Psoas muscle (tissue), 8 donors: Measurements from ENCODE around the gene AQP7. TPM values are rescaled to one million over a fixed set of nuclear protein-coding genes. Genes with fewer than 3 reads are reported as not detected.
A peak's percentile ranks its signal among the peaks of the same experiment; 100 is the strongest.
"Not testable (repeated sequence)": the region's sequence is repeated elsewhere in the genome, so short reads cannot be mapped to it uniquely, and the experiment has no call there.

Experiments
- ATAC-seq, 4 donors: fragments of 200-7000 bp; cut with Tn5 transposase; one replicate each; pipeline ENCODE4 v1.9.1; 2020; ENCODE audit warnings: moderate library complexity in 3 of 4, mild to moderate bottlenecking in 2 of 4
- DNase-seq, 2 donors: peaks; one replicate each; pipeline ENCODE4 v3.0.0-alpha.2; 2020
- H3K27ac ChIP-seq: fragments of 200-600 bp; one replicate; pipeline ENCODE4 v1.8.0; 2022
- H3K27me3 ChIP-seq, 3 donors: fragments of 200-600 bp in 1 of 3; one replicate each; pipeline versions ENCODE4 v1.6.1 to v1.8.0; 2013 to 2022; ENCODE audit warnings: low read length in 2 of 3, mild to moderate bottlenecking in 2 of 3, moderate library complexity in 1 of 3; ENCODE audit not compliant: insufficient read depth in 3 of 3
- H3K36me3 ChIP-seq, 2 donors: fragments of 200-600 bp in 1 of 2; one replicate each; pipeline versions ENCODE4 v1.6.1 to v1.8.0; 2013 to 2022; ENCODE audit warnings: low read depth in 1 of 2, mild to moderate bottlenecking in 1 of 2, moderate library complexity in 1 of 2; ENCODE audit not compliant: insufficient read depth in 1 of 2
- H3K4me1 ChIP-seq: fragments of 200-600 bp; one replicate; pipeline ENCODE4 v1.8.0; 2022
- H3K4me3 ChIP-seq: fragments of 200-600 bp; one replicate; pipeline ENCODE4 v1.8.0; 2022; ENCODE audit warnings: mild to moderate bottlenecking
- H3K9me3 ChIP-seq: fragments of 200-600 bp; one replicate; pipeline ENCODE4 v1.8.0; 2022
- WGBS, 3 donors: extraction: QIAGEN DNeasy Blood & Tissue Kit; methylation state at CpG; one replicate each; pipeline versions ENCODE4 v1.1.6 to v1.1.7; 2013; 5-methylcytosine and 5-hydroxymethylcytosine counted together
- intact Hi-C, 2 donors: fragments of 100-400 bp; cut with DNase I; formaldehyde crosslinking; loops; one replicate each; pipeline versions ENCODE4 v1.11.0 to v1.14.2; 2022
- polyA plus RNA-seq, 3 donors: library from polyadenylated mRNA; stranded (reverse); fragments of 200-250 nt; gene quantifications; one replicate each; pipeline ENCODE4 v1.2.3, GENCODE V29; 2013
- total RNA-seq, 4 donors: library from RNA; stranded (reverse); fragmentation: NEBNext Ultra II Directional in 2 of 4; extraction: Animal tissue kit (Norgen Biotek cat#: 25700) in 2 of 4; gene quantifications; one replicate each; pipeline versions ENCODE4 v1.2.1 to v1.2.4, GENCODE V29; 2021 to 2023
- TF ChIP-seq, protein P1 (sequence below): fragments of 200-600 bp; IDR thresholded peaks from one replicate; pipeline ENCODE4 v1.8.0; 2022; ENCODE audit warnings: antibody characterized with exemption
- donor health status: healthy with polysubstance abuse.
- donor health status: DM: no; HTN: no; CAD: no; lungs with moderate emphysema.
- donor health status: Bipolar disorder and iron deficiency.
- donor health status: healthy.
- donor health status: DM: yes; HTN: yes; CAD: no.
- donor health status: DM: no; HTN: no; CAD: no.
- donor health status: DM: no; HTN: no; CAD: no.
- donor health status: DM: yes; HTN: yes; CAD: no.

Gene AQP7
- total and polyA plus RNA-seq, 7 donors: 8.6 to 45.0 (median 10.8) TPM

DNA sequence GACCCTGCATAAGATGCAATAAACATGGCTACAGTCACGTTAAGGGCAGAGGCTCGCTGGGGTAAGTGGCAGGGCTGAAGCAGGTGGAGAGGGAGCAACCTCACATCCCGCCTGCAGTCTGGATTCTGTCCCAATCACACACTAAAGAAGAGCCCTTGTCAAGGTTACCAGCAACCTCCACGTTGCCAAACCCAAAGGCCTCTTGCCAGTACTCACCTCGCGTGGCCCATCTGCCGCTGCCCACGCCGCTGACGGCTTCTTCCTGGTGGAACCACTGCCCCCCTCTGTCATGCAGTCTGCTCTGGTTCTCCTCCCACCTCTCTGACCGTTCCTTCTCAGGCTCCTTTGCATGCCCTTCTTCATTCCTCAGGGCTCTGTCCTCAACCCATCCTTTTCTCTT lies 8.8 kb downstream of the AQP7 start:
- peak; percentile 34 to 61 for DNase-seq

DNA sequence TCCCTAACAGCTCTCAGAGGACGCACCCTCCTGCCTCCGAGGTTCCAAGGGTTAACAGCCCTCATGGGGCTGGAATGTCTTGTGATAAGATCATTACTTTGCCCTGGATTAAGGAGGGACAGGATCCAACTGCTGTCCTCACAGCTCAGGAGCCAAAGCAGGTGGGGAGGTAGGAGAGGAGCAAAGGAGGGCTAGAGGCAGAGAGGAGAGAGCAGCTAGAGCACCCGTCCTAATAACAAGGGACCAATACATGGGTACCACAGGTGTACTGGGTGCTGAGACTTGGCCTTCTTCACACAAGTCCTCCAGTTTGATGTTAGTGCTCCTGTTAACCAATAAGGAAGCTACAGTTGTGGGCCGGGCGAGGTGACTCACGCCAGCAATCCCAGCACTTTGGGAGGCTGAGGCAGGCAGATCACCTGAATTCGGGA lies 9.8 kb downstream of the AQP7 start:
- H3K36me3 ChIP-seq, intact Hi-C loops, H3K4me3 ChIP-seq, H3K9me3 ChIP-seq, H3K27me3 ChIP-seq: not testable (repeated sequence)
- ATAC-seq: peak in 2 of 4 donors; percentile 43 to 46
- DNase-seq: peak in 1 of 2 donors; percentile 12
- 44 to 63% (median 47%) methylated on average over 7 of the region's 7 CpGs for WGBS, 3 donors
- peaks cover 24% of the 10 kb centered on the region for H3K4me1 ChIP-seq
- H3K27ac ChIP-seq: peak overlapping the region; percentile 81

More for the DNA sequence above, 8.8 kb downstream of the AQP7 start:
- H3K9me3 ChIP-seq: no peaks in the 10 kb centered on the region
- ATAC-seq: no peak
- H3K4me1 ChIP-seq: peaks cover 24% of the 10 kb centered on the region
- H3K36me3 ChIP-seq: no peaks in the 10 kb centered on the region
- no peaks in the 10 kb centered on the region for H3K27me3 ChIP-seq
- peak overlapping the region; percentile 81 for H3K27ac ChIP-seq
- intact Hi-C loops: no loop called here
- 42 to 43% (median 42%) methylated on average over 10 to 11 of the region's 11 CpGs for WGBS, 3 donors
- H3K4me3 ChIP-seq: no peak overlapping the region
- TF ChIP-seq, protein P1, sequence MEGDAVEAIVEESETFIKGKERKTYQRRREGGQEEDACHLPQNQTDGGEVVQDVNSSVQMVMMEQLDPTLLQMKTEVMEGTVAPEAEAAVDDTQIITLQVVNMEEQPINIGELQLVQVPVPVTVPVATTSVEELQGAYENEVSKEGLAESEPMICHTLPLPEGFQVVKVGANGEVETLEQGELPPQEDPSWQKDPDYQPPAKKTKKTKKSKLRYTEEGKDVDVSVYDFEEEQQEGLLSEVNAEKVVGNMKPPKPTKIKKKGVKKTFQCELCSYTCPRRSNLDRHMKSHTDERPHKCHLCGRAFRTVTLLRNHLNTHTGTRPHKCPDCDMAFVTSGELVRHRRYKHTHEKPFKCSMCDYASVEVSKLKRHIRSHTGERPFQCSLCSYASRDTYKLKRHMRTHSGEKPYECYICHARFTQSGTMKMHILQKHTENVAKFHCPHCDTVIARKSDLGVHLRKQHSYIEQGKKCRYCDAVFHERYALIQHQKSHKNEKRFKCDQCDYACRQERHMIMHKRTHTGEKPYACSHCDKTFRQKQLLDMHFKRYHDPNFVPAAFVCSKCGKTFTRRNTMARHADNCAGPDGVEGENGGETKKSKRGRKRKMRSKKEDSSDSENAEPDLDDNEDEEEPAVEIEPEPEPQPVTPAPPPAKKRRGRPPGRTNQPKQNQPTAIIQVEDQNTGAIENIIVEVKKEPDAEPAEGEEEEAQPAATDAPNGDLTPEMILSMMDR: no peak

DNA sequence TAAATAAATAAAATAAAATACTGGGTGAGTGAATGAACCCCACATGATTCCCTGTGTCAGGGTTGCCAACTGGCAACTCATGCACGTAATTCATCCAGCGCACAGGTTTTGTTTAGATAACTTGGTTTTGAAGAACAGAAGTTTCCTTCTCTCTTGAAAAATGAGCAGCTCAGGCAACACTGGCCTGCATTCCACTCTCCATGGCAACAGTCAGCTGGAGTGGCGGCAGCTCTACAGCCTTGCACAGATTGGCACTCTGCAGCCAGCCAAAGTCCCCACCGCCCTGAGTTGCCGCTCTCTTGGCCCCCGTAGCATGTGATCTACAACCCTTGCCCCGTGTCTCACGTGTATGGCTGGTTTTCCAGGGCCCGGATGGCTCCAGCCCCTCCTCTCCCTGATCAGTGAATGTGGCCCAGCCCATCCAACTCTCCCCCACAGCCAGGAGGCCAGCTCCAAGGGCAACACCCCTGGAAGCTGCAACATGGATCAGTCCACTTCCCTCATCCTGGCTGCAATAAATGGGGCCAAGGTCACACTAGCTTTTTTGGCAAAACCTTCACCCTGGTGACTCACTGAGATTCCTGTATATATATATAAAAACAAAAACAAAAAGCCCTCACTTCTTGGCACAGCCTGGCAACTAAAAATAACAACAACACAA lies 11.1 kb downstream of the AQP7 start:
- peak in 1 of 4 donors; percentile 42 for ATAC-seq
- 1 to 11% (median 11%) methylated on average over 8 to 9 of the region's 9 CpGs for WGBS, 3 donors

DNA sequence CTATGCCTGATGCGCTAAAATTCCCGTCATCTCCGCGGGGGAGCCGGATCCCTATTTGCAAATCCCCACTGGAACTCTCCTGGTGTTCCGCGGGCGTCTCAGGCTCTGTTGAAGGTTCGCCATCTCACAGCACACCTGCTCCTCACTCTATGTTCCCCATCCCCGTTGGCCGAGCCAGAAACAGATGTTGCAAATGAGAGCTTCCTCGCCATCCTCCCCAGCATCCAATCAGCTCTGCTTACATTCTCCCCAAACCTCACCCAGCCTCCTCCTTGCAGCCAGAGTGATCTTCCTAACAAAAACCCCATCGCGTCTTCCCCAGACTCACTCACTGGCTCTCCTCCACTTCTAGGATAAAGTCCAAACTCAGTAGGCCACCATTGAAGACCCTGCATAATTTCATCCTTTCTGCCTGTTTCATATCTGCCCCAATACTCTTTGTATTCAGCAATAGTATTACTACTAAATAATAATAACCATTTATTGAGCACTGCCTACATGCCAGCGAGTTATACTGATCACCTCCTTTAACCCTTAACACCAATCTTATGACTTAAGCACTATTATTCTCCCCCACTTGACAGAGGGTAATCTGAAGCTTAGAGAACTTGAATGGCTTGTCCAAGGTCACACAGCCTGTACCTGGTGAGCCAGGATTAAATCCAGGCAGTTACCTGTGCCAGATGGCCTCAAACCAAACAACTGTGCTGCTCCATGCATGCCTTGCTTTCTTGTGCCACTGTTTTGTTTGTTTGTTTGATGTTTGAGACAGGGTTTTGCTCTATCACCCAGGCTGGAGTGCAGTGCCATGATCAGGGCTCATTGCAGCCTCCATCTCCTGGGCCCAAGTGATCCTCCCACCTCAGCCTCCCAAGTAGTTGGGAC lies 14.0 kb downstream of the AQP7 start:
- TF ChIP-seq, protein P1: no peak
- peak in 3 of 4 donors; percentile 36 to 42 (median 37) for ATAC-seq

More for the DNA sequence above, 11.1 kb downstream of the AQP7 start:
- Histone ChIP-seq H3K27ac (peak overlapping the region; percentile 81), H3K4me3 (peak overlapping the region; percentile 18), H3K4me1 (peaks cover 24% of the 10 kb centered on the region)
- H3K36me3 ChIP-seq, intact Hi-C loops, H3K9me3 ChIP-seq, H3K27me3 ChIP-seq: not testable (repeated sequence)
- DNase-seq: peak; percentile 45 to 72

DNA sequence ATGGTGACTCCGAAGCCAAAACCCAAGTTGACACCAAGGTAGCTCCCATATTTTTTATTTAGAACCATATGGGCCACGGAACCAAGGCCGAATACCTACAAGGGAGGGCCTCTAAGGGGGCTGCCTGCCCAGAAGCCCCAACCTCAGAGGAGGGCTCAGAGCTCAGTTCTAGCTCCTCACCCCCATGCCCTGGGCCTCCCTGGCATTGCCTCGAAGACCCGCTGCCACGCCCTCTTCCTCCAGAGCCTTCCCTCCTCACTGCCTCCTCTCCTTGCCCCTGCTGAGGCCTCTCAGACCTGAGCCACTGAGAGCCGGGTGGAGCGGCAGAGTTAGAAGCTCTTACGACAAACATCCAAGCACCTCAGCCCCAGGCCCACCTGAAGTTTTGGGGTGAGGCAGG lies 15.4 kb downstream of the AQP7 start:
- ATAC-seq, H3K36me3 ChIP-seq, H3K27me3 ChIP-seq, intact Hi-C loops, H3K4me3 ChIP-seq, H3K9me3 ChIP-seq, DNase-seq: not testable (repeated sequence)
- Histone ChIP-seq H3K27ac (peak overlapping the region; percentile 30), H3K4me1 (peaks cover 12% of the 10 kb centered on the region)
- 85 to 91% (median 86%) methylated on average over 8 to 9 of the region's 9 CpGs for WGBS, 3 donors

More for the DNA sequence above, 14.0 kb downstream of the AQP7 start:
- intact Hi-C loops: no loop called here
- Histone ChIP-seq H3K4me1 (peaks cover 24% of the 10 kb centered on the region), H3K27ac (no peak overlapping the region), H3K36me3 (no peaks in the 10 kb centered on the region), H3K4me3 (no peak overlapping the region), H3K27me3 (no peaks in the 10 kb centered on the region), H3K9me3 (no peaks in the 10 kb centered on the region)
- no peak for DNase-seq
- 44 to 62% (median 45%) methylated on average over 15 of the region's 15 CpGs for WGBS, 3 donors

DNA sequence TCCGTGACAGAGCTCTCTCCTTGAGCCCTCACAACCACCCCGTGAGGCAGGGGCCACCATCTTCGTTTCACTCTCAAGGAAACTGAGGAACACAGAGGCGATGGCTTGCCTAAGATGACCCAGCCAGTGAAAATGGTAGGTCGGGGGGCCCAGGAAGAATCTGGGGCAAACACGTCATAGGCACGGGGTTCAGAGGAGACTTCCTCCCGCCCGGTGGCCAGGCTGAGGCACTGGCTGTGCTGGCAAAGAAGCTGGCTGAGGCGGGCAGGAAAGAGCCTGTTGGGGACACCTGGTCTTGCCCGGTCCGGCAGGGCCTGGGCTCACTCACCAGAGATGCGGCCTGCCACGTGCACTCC lies 15.7 kb downstream of the AQP7 start:
- not testable (repeated sequence) for DNase-seq, ATAC-seq

DNA sequence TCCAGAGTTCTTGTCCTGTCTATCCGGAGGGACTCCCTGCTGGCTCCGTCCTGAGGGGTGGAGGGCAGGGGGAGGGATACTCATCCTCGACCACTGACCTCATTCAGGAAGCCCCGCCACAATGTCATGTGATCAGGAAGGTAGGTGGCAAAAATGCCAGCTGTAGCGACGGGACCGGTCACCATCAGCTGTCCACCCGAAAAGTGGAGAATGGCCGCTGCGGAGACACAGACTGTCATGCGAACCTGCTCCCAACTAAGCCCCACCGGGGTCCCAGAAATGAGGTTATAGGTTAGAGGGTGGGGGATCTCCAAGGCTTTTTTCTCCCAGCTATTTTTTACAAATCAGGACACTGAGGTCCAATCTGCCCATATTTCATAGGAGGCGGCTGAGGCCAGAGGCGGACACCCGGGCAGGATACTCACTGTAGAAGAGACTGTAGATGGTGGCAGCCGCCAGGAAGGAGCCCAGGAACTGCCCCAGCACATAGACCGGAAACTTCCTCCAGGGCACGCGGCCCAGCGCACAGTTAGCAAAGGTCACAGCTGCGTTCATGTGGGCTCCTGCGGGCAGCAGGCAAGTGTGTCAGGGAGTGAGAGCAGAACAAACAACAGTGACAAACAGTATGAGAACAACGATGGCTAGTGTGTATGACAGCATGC lies 16.3 kb downstream of the AQP7 start:
- H3K4me1 ChIP-seq, ATAC-seq, intact Hi-C loops, H3K36me3 ChIP-seq, H3K27me3 ChIP-seq, H3K9me3 ChIP-seq, DNase-seq, H3K4me3 ChIP-seq: not testable (repeated sequence)
- H3K27ac ChIP-seq: peak overlapping the region; percentile 30
- 77 to 80% (median 79%) methylated on average over 22 to 23 of the region's 23 CpGs for WGBS, 3 donors

More for the DNA sequence above, 15.7 kb downstream of the AQP7 start:
- H3K4me3 ChIP-seq, H3K4me1 ChIP-seq, H3K36me3 ChIP-seq, H3K9me3 ChIP-seq, H3K27me3 ChIP-seq, intact Hi-C loops: not testable (repeated sequence)
- peak overlapping the region; percentile 30 for H3K27ac ChIP-seq
- WGBS, 3 donors: 71 to 85% (median 80%) methylated on average over 5 to 14 of the region's 14 CpGs

DNA sequence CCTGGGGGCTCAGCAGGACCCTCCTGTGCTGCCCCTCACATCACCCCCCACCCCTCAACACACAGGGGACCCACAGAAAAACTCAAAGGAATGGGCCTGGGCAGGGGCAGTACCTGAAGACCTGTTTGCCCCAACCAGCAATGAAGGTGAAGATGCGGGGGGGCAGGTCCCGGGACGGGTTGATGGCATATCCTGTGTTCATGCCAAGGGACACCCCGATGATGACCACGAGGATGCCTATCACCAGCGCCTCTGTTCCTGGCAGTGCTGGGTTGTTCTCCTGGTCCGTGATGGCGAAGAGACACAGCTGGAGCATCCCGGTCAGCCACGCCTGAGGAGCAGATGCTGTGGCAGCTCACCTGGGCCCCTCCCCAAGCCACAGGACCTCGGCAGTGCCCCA lies 16.8 kb downstream of the AQP7 start:
- intact Hi-C loops, ATAC-seq, H3K36me3 ChIP-seq, H3K4me1 ChIP-seq, H3K4me3 ChIP-seq, H3K9me3 ChIP-seq, DNase-seq, H3K27ac ChIP-seq, H3K27me3 ChIP-seq: not testable (repeated sequence)
- WGBS, 3 donors: 92 to 96% (median 95%) methylated on average over 11 of the region's 11 CpGs

DNA sequence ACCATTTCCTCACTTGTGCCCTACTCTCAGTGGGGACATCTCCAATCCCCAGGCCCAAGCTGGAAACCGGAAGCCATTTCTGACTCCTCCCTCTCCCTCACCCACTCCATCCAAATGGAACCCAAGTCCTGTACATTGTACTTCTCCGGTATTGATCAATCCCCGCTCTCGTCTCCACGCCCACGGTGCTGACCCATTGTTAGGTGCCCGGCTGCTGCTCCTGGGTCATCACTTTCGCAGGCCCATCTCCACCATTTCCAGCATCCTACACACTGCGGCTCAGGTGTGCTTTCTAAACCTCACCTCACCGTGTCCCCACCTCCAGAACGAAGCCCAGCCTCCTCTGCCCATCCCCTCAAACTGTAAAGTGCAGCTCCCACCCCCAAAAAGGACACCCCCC lies 19.0 kb downstream of the AQP7 start:
- WGBS, 3 donors: 92 to 95% (median 92%) methylated on average over 11 of the region's 11 CpGs
- intact Hi-C loops, DNase-seq: not testable (repeated sequence)

More for the DNA sequence above, 19.0 kb downstream of the AQP7 start:
- not testable (repeated sequence) for H3K4me3 ChIP-seq, H3K27me3 ChIP-seq, ATAC-seq, H3K9me3 ChIP-seq, H3K36me3 ChIP-seq, H3K4me1 ChIP-seq, H3K27ac ChIP-seq
